ENCODE data around the gene AGBL4. TPM values are rescaled to one million over a fixed set of nuclear protein-coding genes. Genes with fewer than 3 reads are reported as not detected.

The AGBL4 gene
- total RNA-seq, 1 experiment from 2014 or later = 0.33 TPM

DNA sequence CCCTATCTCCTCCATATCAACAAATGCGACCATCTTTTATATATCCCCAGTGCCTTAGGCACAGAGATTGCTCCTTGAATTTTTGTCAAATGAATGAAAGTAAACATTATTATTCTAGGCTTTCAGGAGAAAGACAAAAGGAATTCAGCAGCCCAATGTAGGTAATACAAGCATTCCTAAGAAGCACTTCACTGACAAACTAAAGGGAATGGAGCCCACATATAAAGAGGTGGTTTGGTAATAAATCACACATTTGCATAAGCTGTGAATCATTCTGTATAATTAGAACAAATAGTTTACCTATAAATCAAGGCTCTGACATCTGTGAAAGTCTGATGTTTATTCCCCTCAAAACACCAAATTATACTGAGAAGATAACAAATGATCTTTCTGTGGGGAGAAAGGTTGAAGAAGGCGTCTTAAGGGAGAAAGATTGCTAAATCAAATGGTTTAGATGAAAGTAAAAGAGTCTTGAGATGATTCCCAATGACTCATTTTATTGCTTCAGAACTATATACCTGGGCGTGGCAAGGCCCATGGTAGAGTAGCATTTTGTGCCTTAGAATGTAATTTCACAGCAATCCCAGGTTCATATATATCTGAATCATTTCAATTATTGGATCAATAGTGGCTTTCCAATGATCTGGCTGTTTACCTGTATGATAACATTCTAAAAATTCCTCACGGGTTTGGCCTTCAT lies 558.1 kb downstream of the AGBL4 start:
- DNase-seq = peak; percentile 82
- BruUV-seq (replicated peaks) = TSS peak; percentile 84
- Histone ChIP-seq H3K9me3 (ENCODE audit: low read length) (no peaks in the 10 kb centered on the region), H3K36me3 (ENCODE audit: low read depth, low read length) (no peaks in the 10 kb centered on the region), H2AFZ (ENCODE audit: low read length) (no peak overlapping the region; the same call in 1 of the 2 replicates), H3K9ac (ENCODE audit: low read length) (peak overlapping the region; percentile 33; the same call in 1 of the 2 replicates), H4K20me1 (ENCODE audit: low read length) (no peaks in the 10 kb centered on the region), H3K27ac (ENCODE audit: low read length) (peak overlapping the region; percentile 71), H3K4me2 (ENCODE audit: low read length) (peak overlapping the region; percentile 45), H3K4me3 (ENCODE audit: low read length) (no peak overlapping the region; the same call in 1 of the 2 replicates), H3F3A (ENCODE audit: low read length, unreplicated experiment) (no peaks in the 10 kb centered on the region), H3K79me2 (ENCODE audit: low read length) (no peaks in the 10 kb centered on the region), H3K9me2 (replicated peaks; ENCODE audit: low read length) (no peaks in the 10 kb centered on the region), H3K4me1 (ENCODE audit: insufficient read depth, low read length) (peaks cover 45% of the 10 kb centered on the region), H3K27me3 (ENCODE audit: low read length) (no peaks in the 10 kb centered on the region)
- POLR2A ChIA-PET (ENCODE audit: unreplicated experiment) = no interaction called here
- intact Hi-C loops (cut with micrococcal nuclease) = loop anchor here (5.0 kb wide), 1 partner anchor 118 kb away; no protein-coding TSS in a partner anchor
- TF ChIP-seq EZH2phosphoT487 (IDR thresholded peaks at IDR 0.05; ENCODE audit: borderline replicate concordance, low read length) = no peak
- TF ChIP-seq, protein P1, sequence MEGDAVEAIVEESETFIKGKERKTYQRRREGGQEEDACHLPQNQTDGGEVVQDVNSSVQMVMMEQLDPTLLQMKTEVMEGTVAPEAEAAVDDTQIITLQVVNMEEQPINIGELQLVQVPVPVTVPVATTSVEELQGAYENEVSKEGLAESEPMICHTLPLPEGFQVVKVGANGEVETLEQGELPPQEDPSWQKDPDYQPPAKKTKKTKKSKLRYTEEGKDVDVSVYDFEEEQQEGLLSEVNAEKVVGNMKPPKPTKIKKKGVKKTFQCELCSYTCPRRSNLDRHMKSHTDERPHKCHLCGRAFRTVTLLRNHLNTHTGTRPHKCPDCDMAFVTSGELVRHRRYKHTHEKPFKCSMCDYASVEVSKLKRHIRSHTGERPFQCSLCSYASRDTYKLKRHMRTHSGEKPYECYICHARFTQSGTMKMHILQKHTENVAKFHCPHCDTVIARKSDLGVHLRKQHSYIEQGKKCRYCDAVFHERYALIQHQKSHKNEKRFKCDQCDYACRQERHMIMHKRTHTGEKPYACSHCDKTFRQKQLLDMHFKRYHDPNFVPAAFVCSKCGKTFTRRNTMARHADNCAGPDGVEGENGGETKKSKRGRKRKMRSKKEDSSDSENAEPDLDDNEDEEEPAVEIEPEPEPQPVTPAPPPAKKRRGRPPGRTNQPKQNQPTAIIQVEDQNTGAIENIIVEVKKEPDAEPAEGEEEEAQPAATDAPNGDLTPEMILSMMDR (conservative IDR thresholded peaks at IDR 0.05; ENCODE audit: low read depth, low read length) = no peak
- TF ChIP-seq EZH2 (IDR thresholded peaks at IDR 0.05; ENCODE audit: low read length, unreplicated experiment) = no peak
- ATAC-seq = peak; percentile 69
- CTCF ChIA-PET = no interaction called here

GRCh38 chr1:49448200-49448599 lies 575.6 kb downstream of the AGBL4 start:
- intact Hi-C loops (cut with micrococcal nuclease) = no loop called here
- no peaks in the 10 kb centered on the region for H3K79me2 ChIP-seq (ENCODE audit: low read length)
- TF ChIP-seq, protein P1 (conservative IDR thresholded peaks at IDR 0.05; ENCODE audit: low read depth, low read length) = no peak
- no peak for TF ChIP-seq EZH2phosphoT487 (IDR thresholded peaks at IDR 0.05; ENCODE audit: borderline replicate concordance, low read length)
- TF ChIP-seq EZH2 (IDR thresholded peaks at IDR 0.05; ENCODE audit: low read length, unreplicated experiment) = no peak
- CTCF ChIA-PET = no interaction called here
- H3K36me3 ChIP-seq (ENCODE audit: low read depth, low read length) = no peaks in the 10 kb centered on the region
- no peaks in the 10 kb centered on the region for H3K4me1 ChIP-seq (ENCODE audit: insufficient read depth, low read length)
- no peak overlapping the region for H3K4me2 ChIP-seq (ENCODE audit: low read length)
- no peaks in the 10 kb centered on the region for H3K9me2 ChIP-seq (replicated peaks; ENCODE audit: low read length)
- H3K27ac ChIP-seq (ENCODE audit: low read length) = no peak overlapping the region
- H3K4me3 ChIP-seq (ENCODE audit: low read length) = no peak overlapping the region
- no peaks in the 10 kb centered on the region for H3K9me3 ChIP-seq (ENCODE audit: low read length)
- no peak for DNase-seq
- no peak overlapping the region for H2AFZ ChIP-seq (ENCODE audit: low read length)
- no TSS peak for BruUV-seq (replicated peaks)
- H3K27me3 ChIP-seq (ENCODE audit: low read length) = no peaks in the 10 kb centered on the region
- no peaks in the 10 kb centered on the region for H4K20me1 ChIP-seq (ENCODE audit: low read length)
- POLR2A ChIA-PET (ENCODE audit: unreplicated experiment) = no interaction called here
- no peaks in the 10 kb centered on the region for H3F3A ChIP-seq (ENCODE audit: low read length, unreplicated experiment)
- ATAC-seq = no peak
- no peak overlapping the region for H3K9ac ChIP-seq (ENCODE audit: low read length)

DNA sequence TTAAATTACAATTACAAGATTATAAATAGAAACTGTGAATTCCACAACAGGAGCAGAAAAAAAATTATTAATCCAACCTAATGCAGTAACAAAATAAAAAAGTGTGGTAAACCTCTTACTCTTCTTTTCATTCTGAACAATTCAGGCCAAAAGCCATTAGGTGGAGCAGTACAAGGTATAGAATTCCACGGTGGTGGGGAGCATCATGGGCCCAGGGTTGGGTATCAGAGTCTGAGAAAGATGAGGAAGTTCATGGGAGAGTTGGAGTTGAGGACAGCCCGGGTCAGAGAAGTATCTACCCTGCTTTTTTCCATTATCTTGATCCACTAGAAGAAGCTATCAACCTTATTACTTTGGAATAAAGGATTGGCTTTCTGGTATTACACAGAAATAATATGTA lies 586.9 kb downstream of the AGBL4 start:
- intact Hi-C loops (cut with micrococcal nuclease) = no loop called here
- Histone ChIP-seq H3K4me2 (ENCODE audit: low read length) (no peak overlapping the region), H3K36me3 (ENCODE audit: low read depth, low read length) (no peaks in the 10 kb centered on the region; the same call in 1 of the 2 replicates), H3K9me2 (replicated peaks; ENCODE audit: low read length) (no peaks in the 10 kb centered on the region), H2AFZ (ENCODE audit: low read length) (no peak overlapping the region), H3K27ac (ENCODE audit: low read length) (no peak overlapping the region), H3K4me1 (ENCODE audit: insufficient read depth, low read length) (peaks cover 9% of the 10 kb centered on the region; the same call in 1 of the 2 replicates), H3K27me3 (ENCODE audit: low read length) (no peaks in the 10 kb centered on the region), H3K79me2 (ENCODE audit: low read length) (no peaks in the 10 kb centered on the region), H3K9ac (ENCODE audit: low read length) (no peak overlapping the region), H3K9me3 (ENCODE audit: low read length) (peaks cover 16% of the 10 kb centered on the region; the same call in 1 of the 2 replicates), H3K4me3 (ENCODE audit: low read length) (no peak overlapping the region), H3F3A (ENCODE audit: low read length, unreplicated experiment) (no peaks in the 10 kb centered on the region), H4K20me1 (ENCODE audit: low read length) (no peaks in the 10 kb centered on the region)
- CTCF ChIA-PET = no interaction called here
- TF ChIP-seq EZH2phosphoT487 (IDR thresholded peaks at IDR 0.05; ENCODE audit: borderline replicate concordance, low read length) (no peak), EZH2 (IDR thresholded peaks at IDR 0.05; ENCODE audit: low read length, unreplicated experiment) (no peak)
- TF ChIP-seq, protein P1 (conservative IDR thresholded peaks at IDR 0.05; ENCODE audit: low read depth, low read length) = no peak
- no TSS peak for BruUV-seq (replicated peaks)
- POLR2A ChIA-PET (ENCODE audit: unreplicated experiment) = no interaction called here
- DNase-seq (peak; percentile 6), ATAC-seq (no peak)
